ENCODE data around the gene FZD2.

FZD2 gene

GRCh38 chr17:44548376-44549230 is 8.7 kb upstream of the FZD2 start:
- no peaks in the 10 kb centered on the region for H3K79me2 ChIP-seq (ENCODE audit: insufficient read depth, low read length)
- H3K4me1 ChIP-seq (ENCODE audit: insufficient read depth, low read length): no peaks in the 10 kb centered on the region
- no peak for ATAC-seq (ENCODE audit: insufficient read depth, low read depth)
- H3K9ac ChIP-seq (ENCODE audit: low read depth, low read length): no peak overlapping the region
- no peak overlapping the region for H3K4me3 ChIP-seq (ENCODE audit: low read depth in 1 of 2, low read length in 2 of 2)
- TF ChIP-seq CTCF (IDR thresholded peaks at IDR 0.05; ENCODE audit: borderline replicate concordance, extremely low read depth, low read length, poor library complexity, severe bottlenecking) (no peak), EZH2 (IDR thresholded peaks at IDR 0.05; ENCODE audit: borderline replicate concordance, low read depth, low read length, severe bottlenecking) (no peak)
- H3K27me3 ChIP-seq (ENCODE audit: insufficient read depth, low read length, poor library complexity): peaks cover 12% of the 10 kb centered on the region
- H3K4me2 ChIP-seq (ENCODE audit: insufficient read depth, low read length): no peak overlapping the region
- no peaks in the 10 kb centered on the region for H4K20me1 ChIP-seq (ENCODE audit: insufficient read depth, low read length)
- no peak overlapping the region for H3K27ac ChIP-seq (ENCODE audit: low read length)
- H3K9me3 ChIP-seq (ENCODE audit: insufficient read depth, low read length, severe bottlenecking): no peaks in the 10 kb centered on the region
- DNase-seq: no peak
- H2AFZ ChIP-seq (ENCODE audit: low read depth, low read length): no peak overlapping the region
- no peaks in the 10 kb centered on the region for H3K36me3 ChIP-seq (ENCODE audit: insufficient read depth, low read length)

DNA sequence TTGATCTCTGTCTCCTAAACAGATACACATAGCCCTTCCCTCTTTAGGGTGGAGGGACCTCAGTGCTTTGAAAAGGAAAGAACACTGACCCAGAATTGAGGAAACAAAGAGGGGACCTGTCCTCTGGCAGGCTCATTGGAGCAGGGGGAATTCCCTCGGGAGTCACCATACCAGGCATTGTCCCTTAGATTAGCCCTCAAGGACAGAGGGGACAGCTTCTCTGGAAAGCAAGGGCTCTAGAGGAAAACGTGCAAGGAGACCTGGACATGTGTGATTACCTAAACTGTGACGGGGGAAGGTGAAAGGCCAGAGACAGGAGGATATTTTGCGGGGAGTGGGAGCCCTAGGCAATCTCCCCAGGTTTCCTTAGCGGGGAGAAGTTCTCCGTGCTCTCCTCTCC is 7.6 kb upstream of the FZD2 start:
- Histone ChIP-seq H3K27me3 (ENCODE audit: insufficient read depth, low read length, poor library complexity) (peaks cover 12% of the 10 kb centered on the region), H3K4me3 (ENCODE audit: low read depth in 1 of 2, low read length in 2 of 2) (no peak overlapping the region), H3K4me2 (ENCODE audit: insufficient read depth, low read length) (no peak overlapping the region), H3K4me1 (ENCODE audit: insufficient read depth, low read length) (no peaks in the 10 kb centered on the region), H3K9ac (ENCODE audit: low read depth, low read length) (no peak overlapping the region), H3K27ac (ENCODE audit: low read length) (no peak overlapping the region), H2AFZ (ENCODE audit: low read depth, low read length) (no peak overlapping the region), H3K9me3 (ENCODE audit: insufficient read depth, low read length, severe bottlenecking) (no peaks in the 10 kb centered on the region), H3K79me2 (ENCODE audit: insufficient read depth, low read length) (no peaks in the 10 kb centered on the region), H4K20me1 (ENCODE audit: insufficient read depth, low read length) (no peaks in the 10 kb centered on the region), H3K36me3 (ENCODE audit: insufficient read depth, low read length) (no peaks in the 10 kb centered on the region)
- no peak for TF ChIP-seq EZH2 (IDR thresholded peaks at IDR 0.05; ENCODE audit: borderline replicate concordance, low read depth, low read length, severe bottlenecking)
- TF ChIP-seq CTCF (IDR thresholded peaks at IDR 0.05; ENCODE audit: borderline replicate concordance, extremely low read depth, low read length, poor library complexity, severe bottlenecking): no peak
- no peak for ATAC-seq (ENCODE audit: insufficient read depth, low read depth)
- no peak for DNase-seq

GRCh38 chr17:44552361-44552760 is 4.9 kb upstream of the FZD2 start:
- Histone ChIP-seq H3K27me3 (ENCODE audit: insufficient read depth, low read length, poor library complexity) (peaks cover 22% of the 10 kb centered on the region), H3K36me3 (ENCODE audit: insufficient read depth, low read length) (no peaks in the 10 kb centered on the region), H3K4me1 (ENCODE audit: insufficient read depth, low read length) (peaks cover 12% of the 10 kb centered on the region), H3K9me3 (ENCODE audit: insufficient read depth, low read length, severe bottlenecking) (no peaks in the 10 kb centered on the region), H3K9ac (ENCODE audit: low read depth, low read length) (no peak overlapping the region), H3K4me2 (ENCODE audit: insufficient read depth, low read length) (no peak overlapping the region), H4K20me1 (ENCODE audit: insufficient read depth, low read length) (no peaks in the 10 kb centered on the region), H2AFZ (ENCODE audit: low read depth, low read length) (no peak overlapping the region), H3K4me3 (ENCODE audit: low read depth in 1 of 2, low read length in 2 of 2) (no peak overlapping the region), H3K27ac (ENCODE audit: low read length) (no peak overlapping the region), H3K79me2 (ENCODE audit: insufficient read depth, low read length) (no peaks in the 10 kb centered on the region)
- ATAC-seq (ENCODE audit: insufficient read depth, low read depth) (no peak), DNase-seq (no peak)
- TF ChIP-seq CTCF (IDR thresholded peaks at IDR 0.05; ENCODE audit: borderline replicate concordance, extremely low read depth, low read length, poor library complexity, severe bottlenecking) (no peak), EZH2 (IDR thresholded peaks at IDR 0.05; ENCODE audit: borderline replicate concordance, low read depth, low read length, severe bottlenecking) (no peak)
